Measurements from ENCODE around the gene PACSIN2. TPM values are rescaled to one million over a fixed set of nuclear protein-coding genes. Genes with fewer than 3 reads are reported as not detected.
A peak's percentile ranks its signal among the peaks of the same experiment; 100 is the strongest.

The PACSIN2 gene
- total RNA-seq, 1 experiment from 2014 or later = 70.5 TPM

DNA sequence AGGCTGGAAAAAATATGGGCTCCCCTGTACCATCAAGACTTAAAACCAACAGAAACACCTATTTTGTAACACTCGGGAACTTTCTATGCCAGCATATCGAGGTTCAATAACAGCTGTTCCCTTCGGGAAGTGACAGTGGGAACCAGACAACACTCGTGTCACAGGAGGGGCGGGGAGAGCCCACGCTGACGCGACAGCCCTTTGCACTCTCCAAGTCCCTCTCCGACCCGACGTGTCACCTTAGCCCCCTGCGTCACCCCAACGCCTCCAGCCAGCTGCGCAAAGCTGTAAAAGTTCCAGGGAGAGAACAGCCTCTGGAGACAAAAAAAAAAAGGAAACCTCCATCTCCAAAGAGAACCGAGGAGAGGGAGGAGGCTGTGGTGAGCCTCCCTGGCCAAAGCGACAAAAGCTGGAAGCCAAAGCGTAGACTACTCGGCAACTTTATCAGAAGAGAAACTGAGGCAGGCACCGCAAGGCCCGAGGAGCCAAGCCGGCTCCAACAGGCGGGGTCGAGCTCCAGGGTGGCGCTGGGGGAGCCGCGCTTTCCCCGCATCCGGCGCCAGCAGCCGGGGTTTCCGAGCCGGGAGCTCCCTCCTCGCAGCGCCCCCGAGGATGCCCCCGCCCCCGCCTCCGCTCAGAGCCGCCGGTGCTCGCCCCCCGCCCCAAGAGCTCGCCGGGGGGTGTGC is 158.6 kb downstream of the PACSIN2 start:
- DNase-seq (ENCODE audit: low spot score) (peak; percentile 44), ATAC-seq (peak; percentile 7)
- Mint-ChIP-seq H3K36me3 (no peaks in the 10 kb centered on the region), H3K27me3 (ENCODE audit: low read depth) (peaks cover 42% of the 10 kb centered on the region), H3K4me3 (peak overlapping the region; percentile 84), H3K9me3 (no peaks in the 10 kb centered on the region), H3K27ac (no peak overlapping the region), H3K4me1 (peaks cover 4% of the 10 kb centered on the region; the same call in 1 of the 2 replicates)
- ChIA-PET CTCF (interaction anchor here (1.0 to 3.1 kb wide), 7 partner anchors 11 to 235 kb away, joined by 3 to 43 read pairs (median 5); partner anchors contain the start of gene A4GALT), POLR2A (interaction anchor here (0.6 to 2.3 kb wide), 4 partner anchors 11 to 204 kb away, joined by 3 to 12 read pairs (median 4); partner anchors contain the start of gene PACSIN2)
- TF ChIP-seq, protein P1, sequence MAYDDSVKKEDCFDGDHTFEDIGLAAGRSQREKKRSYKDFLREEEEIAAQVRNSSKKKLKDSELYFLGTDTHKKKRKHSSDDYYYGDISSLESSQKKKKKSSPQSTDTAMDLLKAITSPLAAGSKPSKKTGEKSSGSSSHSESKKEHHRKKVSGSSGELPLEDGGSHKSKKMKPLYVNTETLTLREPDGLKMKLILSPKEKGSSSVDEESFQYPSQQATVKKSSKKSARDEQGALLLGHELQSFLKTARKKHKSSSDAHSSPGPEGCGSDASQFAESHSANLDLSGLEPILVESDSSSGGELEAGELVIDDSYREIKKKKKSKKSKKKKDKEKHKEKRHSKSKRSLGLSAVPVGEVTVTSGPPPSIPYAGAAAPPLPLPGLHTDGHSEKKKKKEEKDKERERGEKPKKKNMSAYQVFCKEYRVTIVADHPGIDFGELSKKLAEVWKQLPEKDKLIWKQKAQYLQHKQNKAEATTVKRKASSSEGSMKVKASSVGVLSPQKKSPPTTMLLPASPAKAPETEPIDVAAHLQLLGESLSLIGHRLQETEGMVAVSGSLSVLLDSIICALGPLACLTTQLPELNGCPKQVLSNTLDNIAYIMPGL (CRISPR knock-in tag; IDR thresholded peaks at IDR 0.05) = 0 out of 2 replicates have a peak, but pooled peaks have one; percentile 9
- TF ChIP-seq, protein P2, sequence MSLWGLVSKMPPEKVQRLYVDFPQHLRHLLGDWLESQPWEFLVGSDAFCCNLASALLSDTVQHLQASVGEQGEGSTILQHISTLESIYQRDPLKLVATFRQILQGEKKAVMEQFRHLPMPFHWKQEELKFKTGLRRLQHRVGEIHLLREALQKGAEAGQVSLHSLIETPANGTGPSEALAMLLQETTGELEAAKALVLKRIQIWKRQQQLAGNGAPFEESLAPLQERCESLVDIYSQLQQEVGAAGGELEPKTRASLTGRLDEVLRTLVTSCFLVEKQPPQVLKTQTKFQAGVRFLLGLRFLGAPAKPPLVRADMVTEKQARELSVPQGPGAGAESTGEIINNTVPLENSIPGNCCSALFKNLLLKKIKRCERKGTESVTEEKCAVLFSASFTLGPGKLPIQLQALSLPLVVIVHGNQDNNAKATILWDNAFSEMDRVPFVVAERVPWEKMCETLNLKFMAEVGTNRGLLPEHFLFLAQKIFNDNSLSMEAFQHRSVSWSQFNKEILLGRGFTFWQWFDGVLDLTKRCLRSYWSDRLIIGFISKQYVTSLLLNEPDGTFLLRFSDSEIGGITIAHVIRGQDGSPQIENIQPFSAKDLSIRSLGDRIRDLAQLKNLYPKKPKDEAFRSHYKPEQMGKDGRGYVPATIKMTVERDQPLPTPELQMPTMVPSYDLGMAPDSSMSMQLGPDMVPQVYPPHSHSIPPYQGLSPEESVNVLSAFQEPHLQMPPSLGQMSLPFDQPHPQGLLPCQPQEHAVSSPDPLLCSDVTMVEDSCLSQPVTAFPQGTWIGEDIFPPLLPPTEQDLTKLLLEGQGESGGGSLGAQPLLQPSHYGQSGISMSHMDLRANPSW (CRISPR knock-in tag; conservative IDR thresholded peaks at IDR 0.05; ENCODE audit: low read depth) = no peak
- TF ChIP-seq PRRX2 (CRISPR knock-in tag; IDR thresholded peaks at IDR 0.05) (0 out of 2 replicates have a peak, but pooled peaks have one; percentile 43), ZNF121 (CRISPR knock-in tag; IDR thresholded peaks at IDR 0.05) (no peak), ZNF263 (CRISPR knock-in tag; IDR thresholded peaks at IDR 0.05; ENCODE audit: low read depth) (no peak), FOXP1 (CRISPR knock-in tag; IDR thresholded peaks at IDR 0.05; ENCODE audit: borderline replicate concordance) (no peak)
- TF ChIP-seq, protein P3, sequence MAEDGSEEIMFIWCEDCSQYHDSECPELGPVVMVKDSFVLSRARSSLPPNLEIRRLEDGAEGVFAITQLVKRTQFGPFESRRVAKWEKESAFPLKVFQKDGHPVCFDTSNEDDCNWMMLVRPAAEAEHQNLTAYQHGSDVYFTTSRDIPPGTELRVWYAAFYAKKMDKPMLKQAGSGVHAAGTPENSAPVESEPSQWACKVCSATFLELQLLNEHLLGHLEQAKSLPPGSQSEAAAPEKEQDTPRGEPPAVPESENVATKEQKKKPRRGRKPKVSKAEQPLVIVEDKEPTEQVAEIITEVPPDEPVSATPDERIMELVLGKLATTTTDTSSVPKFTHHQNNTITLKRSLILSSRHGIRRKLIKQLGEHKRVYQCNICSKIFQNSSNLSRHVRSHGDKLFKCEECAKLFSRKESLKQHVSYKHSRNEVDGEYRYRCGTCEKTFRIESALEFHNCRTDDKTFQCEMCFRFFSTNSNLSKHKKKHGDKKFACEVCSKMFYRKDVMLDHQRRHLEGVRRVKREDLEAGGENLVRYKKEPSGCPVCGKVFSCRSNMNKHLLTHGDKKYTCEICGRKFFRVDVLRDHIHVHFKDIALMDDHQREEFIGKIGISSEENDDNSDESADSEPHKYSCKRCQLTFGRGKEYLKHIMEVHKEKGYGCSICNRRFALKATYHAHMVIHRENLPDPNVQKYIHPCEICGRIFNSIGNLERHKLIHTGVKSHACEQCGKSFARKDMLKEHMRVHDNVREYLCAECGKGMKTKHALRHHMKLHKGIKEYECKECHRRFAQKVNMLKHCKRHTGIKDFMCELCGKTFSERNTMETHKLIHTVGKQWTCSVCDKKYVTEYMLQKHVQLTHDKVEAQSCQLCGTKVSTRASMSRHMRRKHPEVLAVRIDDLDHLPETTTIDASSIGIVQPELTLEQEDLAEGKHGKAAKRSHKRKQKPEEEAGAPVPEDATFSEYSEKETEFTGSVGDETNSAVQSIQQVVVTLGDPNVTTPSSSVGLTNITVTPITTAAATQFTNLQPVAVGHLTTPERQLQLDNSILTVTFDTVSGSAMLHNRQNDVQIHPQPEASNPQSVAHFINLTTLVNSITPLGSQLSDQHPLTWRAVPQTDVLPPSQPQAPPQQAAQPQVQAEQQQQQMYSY (CRISPR knock-in tag; IDR thresholded peaks at IDR 0.05) = no peak
- TF ChIP-seq, protein P4, sequence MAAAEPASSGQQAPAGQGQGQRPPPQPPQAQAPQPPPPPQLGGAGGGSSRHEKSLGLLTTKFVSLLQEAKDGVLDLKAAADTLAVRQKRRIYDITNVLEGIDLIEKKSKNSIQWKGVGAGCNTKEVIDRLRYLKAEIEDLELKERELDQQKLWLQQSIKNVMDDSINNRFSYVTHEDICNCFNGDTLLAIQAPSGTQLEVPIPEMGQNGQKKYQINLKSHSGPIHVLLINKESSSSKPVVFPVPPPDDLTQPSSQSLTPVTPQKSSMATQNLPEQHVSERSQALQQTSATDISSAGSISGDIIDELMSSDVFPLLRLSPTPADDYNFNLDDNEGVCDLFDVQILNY (CRISPR knock-in tag; IDR thresholded peaks at IDR 0.05) = no peak

DNA sequence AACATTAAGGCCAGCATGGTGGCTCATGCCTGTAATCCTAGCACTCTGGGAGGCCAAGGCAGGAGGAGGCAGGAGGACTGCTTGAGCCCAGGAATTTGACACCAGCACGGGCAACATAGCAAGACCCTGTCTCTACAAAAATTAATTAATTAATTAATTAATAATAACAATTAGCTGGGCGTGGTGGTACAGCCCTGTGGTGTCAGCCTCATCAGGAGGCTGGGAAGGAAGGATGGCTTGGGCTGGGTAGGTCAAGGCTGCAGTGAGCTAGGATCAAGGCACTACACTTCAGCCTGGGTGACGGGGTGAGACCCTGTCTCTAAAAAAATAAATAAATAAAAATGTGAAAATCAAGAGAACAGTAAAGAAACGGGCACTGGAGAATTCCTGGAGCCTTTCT is 159.2 kb downstream of the PACSIN2 start:
- H3K27ac Mint-ChIP-seq = no peak overlapping the region
- H3K36me3 Mint-ChIP-seq = no peaks in the 10 kb centered on the region
- DNase-seq (ENCODE audit: low spot score) = no peak
- ChIA-PET CTCF (interaction anchor here (0.8 to 2.7 kb wide), 6 partner anchors 12 to 234 kb away, joined by 3 to 13 read pairs (median 5); no protein-coding TSS in a partner anchor), POLR2A (interaction anchor here (1.2 to 2.3 kb wide), 2 partner anchors 12 to 159 kb away, joined by 3 to 12 read pairs; partner anchors contain the start of gene PACSIN2)
- peak overlapping the region; percentile 84 for H3K4me3 Mint-ChIP-seq
- no peak for ATAC-seq
- H3K4me1 Mint-ChIP-seq = peaks cover 4% of the 10 kb centered on the region; the same call in 1 of the 2 replicates
- H3K9me3 Mint-ChIP-seq = no peaks in the 10 kb centered on the region
- no peak for TF ChIP-seq JUN (CRISPR knock-in tag; IDR thresholded peaks at IDR 0.05)
- TF ChIP-seq, protein P5, sequence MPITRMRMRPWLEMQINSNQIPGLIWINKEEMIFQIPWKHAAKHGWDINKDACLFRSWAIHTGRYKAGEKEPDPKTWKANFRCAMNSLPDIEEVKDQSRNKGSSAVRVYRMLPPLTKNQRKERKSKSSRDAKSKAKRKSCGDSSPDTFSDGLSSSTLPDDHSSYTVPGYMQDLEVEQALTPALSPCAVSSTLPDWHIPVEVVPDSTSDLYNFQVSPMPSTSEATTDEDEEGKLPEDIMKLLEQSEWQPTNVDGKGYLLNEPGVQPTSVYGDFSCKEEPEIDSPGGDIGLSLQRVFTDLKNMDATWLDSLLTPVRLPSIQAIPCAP (CRISPR knock-in tag; IDR thresholded peaks at IDR 0.05) = no peak
- H3K27me3 Mint-ChIP-seq (ENCODE audit: low read depth) = peaks cover 42% of the 10 kb centered on the region
